ENCODE results near the gene EMX1. TPM values are rescaled to one million over a fixed set of nuclear protein-coding genes. Genes with fewer than 3 reads are reported as not detected.
A peak's percentile ranks its signal among the peaks of the same experiment; 100 is the strongest.

Gene EMX1
- total and polyA plus RNA-seq, 2 of the 13 experiments (the other 11 are each of a cell fraction or from before 2014, with no cell fraction given) = 0.62 to 4.9 TPM

DNA sequence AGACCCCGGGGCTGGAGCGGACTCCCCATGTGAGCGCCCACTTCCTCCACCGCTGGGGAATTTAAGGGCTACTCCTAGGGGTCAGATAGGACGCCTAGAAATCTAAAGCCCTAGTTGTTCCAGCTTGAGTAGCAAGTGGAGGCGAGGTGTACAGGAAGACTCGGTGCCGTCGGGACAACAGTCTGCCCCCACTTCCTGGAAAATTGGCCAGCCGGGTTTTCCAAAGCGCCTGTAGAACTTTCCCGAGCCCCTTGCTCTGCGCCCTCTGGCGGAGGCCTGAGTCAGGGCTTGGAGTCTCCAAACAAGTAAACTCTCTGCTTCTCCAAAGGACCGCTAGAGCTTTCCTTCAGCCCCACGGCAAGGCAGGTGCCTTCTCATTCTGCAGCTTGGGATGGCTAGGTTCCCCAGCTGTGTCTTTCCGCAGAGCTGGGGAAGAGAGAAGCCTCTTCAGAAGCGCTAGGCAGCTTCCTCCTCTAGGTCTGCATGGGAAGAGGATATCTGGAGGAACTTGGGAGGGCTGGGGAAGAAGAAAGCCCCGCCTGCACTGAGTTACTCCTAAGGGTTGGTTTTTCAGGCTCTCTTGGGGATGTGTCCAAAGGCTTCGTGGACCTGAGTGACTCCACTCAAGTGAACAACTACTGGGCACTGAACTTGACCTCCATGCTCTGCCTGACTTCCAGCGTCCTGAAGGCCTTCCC lies 29.4 kb upstream of the EMX1 start (continued):
- TF ChIP-seq ZNF781 (CRISPR knock-in tag; IDR thresholded peaks at IDR 0.05; ENCODE audit: borderline replicate concordance, not compliant biosample characterization) = peak; percentile 86
- TF ChIP-seq NR2F6 (IDR thresholded peaks at IDR 0.05) = no peak; the same call in 1 of the 2 replicates
- peak; percentile 32; the same call in 1 of the 2 replicates for TF ChIP-seq NR2F6 (CRISPR knock-in tag; IDR thresholded peaks at IDR 0.05)
- TF ChIP-seq EEA1 (CRISPR knock-in tag; IDR thresholded peaks at IDR 0.05; ENCODE audit: borderline replicate concordance) = no peak
- TF ChIP-seq SUZ12 (IDR thresholded peaks at IDR 0.05; ENCODE audit: low read depth, low read length) = no peak
- peak; percentile 83 for TF ChIP-seq TGIF2 (CRISPR knock-in tag; IDR thresholded peaks at IDR 0.05)
- TF ChIP-seq E2F5 (CRISPR knock-in tag; conservative IDR thresholded peaks at IDR 0.05) = no peak
- peak; percentile 15; the same call in 1 of the 2 replicates for TF ChIP-seq BORCS8-MEF2B (CRISPR knock-in tag; IDR thresholded peaks at IDR 0.05)
- TF ChIP-seq, protein P1, sequence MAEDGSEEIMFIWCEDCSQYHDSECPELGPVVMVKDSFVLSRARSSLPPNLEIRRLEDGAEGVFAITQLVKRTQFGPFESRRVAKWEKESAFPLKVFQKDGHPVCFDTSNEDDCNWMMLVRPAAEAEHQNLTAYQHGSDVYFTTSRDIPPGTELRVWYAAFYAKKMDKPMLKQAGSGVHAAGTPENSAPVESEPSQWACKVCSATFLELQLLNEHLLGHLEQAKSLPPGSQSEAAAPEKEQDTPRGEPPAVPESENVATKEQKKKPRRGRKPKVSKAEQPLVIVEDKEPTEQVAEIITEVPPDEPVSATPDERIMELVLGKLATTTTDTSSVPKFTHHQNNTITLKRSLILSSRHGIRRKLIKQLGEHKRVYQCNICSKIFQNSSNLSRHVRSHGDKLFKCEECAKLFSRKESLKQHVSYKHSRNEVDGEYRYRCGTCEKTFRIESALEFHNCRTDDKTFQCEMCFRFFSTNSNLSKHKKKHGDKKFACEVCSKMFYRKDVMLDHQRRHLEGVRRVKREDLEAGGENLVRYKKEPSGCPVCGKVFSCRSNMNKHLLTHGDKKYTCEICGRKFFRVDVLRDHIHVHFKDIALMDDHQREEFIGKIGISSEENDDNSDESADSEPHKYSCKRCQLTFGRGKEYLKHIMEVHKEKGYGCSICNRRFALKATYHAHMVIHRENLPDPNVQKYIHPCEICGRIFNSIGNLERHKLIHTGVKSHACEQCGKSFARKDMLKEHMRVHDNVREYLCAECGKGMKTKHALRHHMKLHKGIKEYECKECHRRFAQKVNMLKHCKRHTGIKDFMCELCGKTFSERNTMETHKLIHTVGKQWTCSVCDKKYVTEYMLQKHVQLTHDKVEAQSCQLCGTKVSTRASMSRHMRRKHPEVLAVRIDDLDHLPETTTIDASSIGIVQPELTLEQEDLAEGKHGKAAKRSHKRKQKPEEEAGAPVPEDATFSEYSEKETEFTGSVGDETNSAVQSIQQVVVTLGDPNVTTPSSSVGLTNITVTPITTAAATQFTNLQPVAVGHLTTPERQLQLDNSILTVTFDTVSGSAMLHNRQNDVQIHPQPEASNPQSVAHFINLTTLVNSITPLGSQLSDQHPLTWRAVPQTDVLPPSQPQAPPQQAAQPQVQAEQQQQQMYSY (CRISPR knock-in tag; IDR thresholded peaks at IDR 0.05) = peak; percentile 99
- no peak for TF ChIP-seq GTF2F1 (IDR thresholded peaks at IDR 0.05; ENCODE audit: low read length)
- peak; percentile 26; the same call in 1 of the 2 replicates for TF ChIP-seq NR0B2 (CRISPR knock-in tag; IDR thresholded peaks at IDR 0.05)
- no peak for TF ChIP-seq ZNF720 (CRISPR knock-in tag; IDR thresholded peaks at IDR 0.05)
- no peak for TF ChIP-seq ZKSCAN5 (CRISPR knock-in tag; IDR thresholded peaks at IDR 0.05)
- 0 out of 2 replicates have a peak, but pooled peaks have one; percentile 11 for TF ChIP-seq HOXA3 (CRISPR knock-in tag; IDR thresholded peaks at IDR 0.05)
- no peak for TF ChIP-seq SALL1 (CRISPR knock-in tag; IDR thresholded peaks at IDR 0.05)
- TF ChIP-seq AFF4 (CRISPR knock-in tag; IDR thresholded peaks at IDR 0.05) = no peak
- 0 out of 2 replicates have a peak, but pooled peaks have one; percentile 17 for TF ChIP-seq ZNF761 (CRISPR knock-in tag; conservative IDR thresholded peaks at IDR 0.05)
- TF ChIP-seq CREB1 (IDR thresholded peaks at IDR 0.05) = no peak
- TF ChIP-seq CREB1 (CRISPR knock-in tag; IDR thresholded peaks at IDR 0.05) = no peak
- TF ChIP-seq, protein P2, sequence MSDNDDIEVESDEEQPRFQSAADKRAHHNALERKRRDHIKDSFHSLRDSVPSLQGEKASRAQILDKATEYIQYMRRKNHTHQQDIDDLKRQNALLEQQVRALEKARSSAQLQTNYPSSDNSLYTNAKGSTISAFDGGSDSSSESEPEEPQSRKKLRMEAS (IDR thresholded peaks at IDR 0.05) = no peak; the same call in 1 of the 2 replicates
- TF ChIP-seq, protein P3, sequence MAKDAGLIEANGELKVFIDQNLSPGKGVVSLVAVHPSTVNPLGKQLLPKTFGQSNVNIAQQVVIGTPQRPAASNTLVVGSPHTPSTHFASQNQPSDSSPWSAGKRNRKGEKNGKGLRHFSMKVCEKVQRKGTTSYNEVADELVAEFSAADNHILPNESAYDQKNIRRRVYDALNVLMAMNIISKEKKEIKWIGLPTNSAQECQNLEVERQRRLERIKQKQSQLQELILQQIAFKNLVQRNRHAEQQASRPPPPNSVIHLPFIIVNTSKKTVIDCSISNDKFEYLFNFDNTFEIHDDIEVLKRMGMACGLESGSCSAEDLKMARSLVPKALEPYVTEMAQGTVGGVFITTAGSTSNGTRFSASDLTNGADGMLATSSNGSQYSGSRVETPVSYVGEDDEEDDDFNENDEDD (CRISPR knock-in tag; IDR thresholded peaks at IDR 0.05; ENCODE audit: borderline replicate concordance) = peak; percentile 50; the same call in 1 of the 2 replicates

All from HepG2 (cell line).